Astrocyte (in vitro differentiated cells and primary cell): ENCODE results near the gene FOXJ3. TPM values are rescaled to one million over a fixed set of nuclear protein-coding genes. Genes with fewer than 3 reads are reported as not detected.

Source experiments
- DNase-seq: peaks from one replicate; pipeline ENCODE4 v3.0.0-alpha.2; 2010; ENCODE audit warnings: low read depth
- FAIRE-seq: peaks from 2 replicates; lab custom pipeline; 2011; peaks lifted over from hg19 to GRCh38; lab: Jason Lieb, UNC
- H2AFZ ChIP-seq: 2 replicates; pipeline ENCODE4 v1.6.0; 2012; ENCODE audit warnings: low read depth, low read length, inconsistent platforms
- H3K27ac ChIP-seq: 2 replicates; pipeline ENCODE4 v1.5.1; 2011; ENCODE audit warnings: low read depth, low read length, inconsistent platforms
- H3K27me3 ChIP-seq: 2 replicates; pipeline ENCODE4 v1.6.0; 2011; ENCODE audit warnings: low read length, inconsistent platforms; ENCODE audit not compliant: insufficient read depth
- H3K36me3 ChIP-seq: 2 replicates; pipeline ENCODE4 v1.5.1; 2011; ENCODE audit warnings: low read length, inconsistent platforms; ENCODE audit not compliant: insufficient read depth
- H3K4me1 ChIP-seq: 2 replicates; pipeline ENCODE4 v1.5.1; 2011; ENCODE audit warnings: low read length, inconsistent platforms; ENCODE audit not compliant: insufficient read depth
- H3K4me2 ChIP-seq: 2 replicates; pipeline ENCODE4 v1.6.0; 2012; ENCODE audit warnings: low read length, inconsistent platforms
- H3K4me3 ChIP-seq: 2 replicates; pipeline ENCODE4 v1.5.1; 2011; ENCODE audit warnings: low read depth, mild to moderate bottlenecking, low read length, inconsistent platforms; ENCODE audit not compliant: insufficient read depth
- H3K79me2 ChIP-seq: 2 replicates; pipeline ENCODE4 v1.6.0; 2012; ENCODE audit warnings: mild to moderate bottlenecking, low read length, inconsistent platforms; ENCODE audit not compliant: insufficient read depth
- H3K9ac ChIP-seq: 2 replicates; pipeline ENCODE4 v1.6.0; 2012; ENCODE audit warnings: mild to moderate bottlenecking, low read length, inconsistent platforms
- H3K9me3 ChIP-seq: 2 replicates; pipeline ENCODE4 v1.5.1; 2012; ENCODE audit warnings: low read depth, mild to moderate bottlenecking, low read length, inconsistent platforms; ENCODE audit not compliant: insufficient read depth
- H4K20me1 ChIP-seq: 2 replicates; pipeline ENCODE4 v1.6.0; 2012; ENCODE audit warnings: low read length, inconsistent platforms; ENCODE audit not compliant: insufficient read depth
- H3K27ac Mint-ChIP-seq: one replicate; pipeline ENCODE4 v1.8.0; 2021; ENCODE audit warnings: mild to moderate bottlenecking, mixed read lengths; ENCODE audit not compliant: unreplicated experiment
- H3K27me3 Mint-ChIP-seq: one replicate; pipeline ENCODE4 v1.8.0; 2021; ENCODE audit warnings: low read depth, mixed read lengths; ENCODE audit not compliant: unreplicated experiment
- H3K36me3 Mint-ChIP-seq: one replicate; pipeline ENCODE4 v1.8.0; 2021; ENCODE audit warnings: low read depth, mixed read lengths; ENCODE audit not compliant: unreplicated experiment
- H3K4me1 Mint-ChIP-seq: one replicate; pipeline ENCODE4 v1.8.0; 2021; ENCODE audit warnings: low read depth, mixed read lengths; ENCODE audit not compliant: unreplicated experiment
- H3K4me3 Mint-ChIP-seq: one replicate; pipeline ENCODE4 v1.8.0; 2021; ENCODE audit warnings: mild to moderate bottlenecking, moderate library complexity, mixed read lengths; ENCODE audit not compliant: unreplicated experiment
- H3K9me3 Mint-ChIP-seq: one replicate; pipeline ENCODE4 v1.8.0; 2021; ENCODE audit warnings: mild to moderate bottlenecking, mixed read lengths; ENCODE audit not compliant: unreplicated experiment
- CTCF ChIP-seq: IDR thresholded peaks from 2 replicates; pipeline ENCODE4 v1.5.1; 2011; ENCODE audit warnings: low read depth, mild to moderate bottlenecking, inconsistent platforms, low read length, moderate library complexity; ENCODE audit not compliant: insufficient read depth
- EZH2 ChIP-seq: IDR thresholded peaks from 2 replicates; pipeline ENCODE4 v1.6.1; 2012; ENCODE audit warnings: mild to moderate bottlenecking, low read length, inconsistent platforms; ENCODE audit not compliant: insufficient read depth
- total RNA-seq: library from RNA; stranded (reverse); gene quantifications from 2 replicates; pipeline ENCODE4 v1.2.1, GENCODE V29; 2021

The FOXJ3 gene
- total RNA-seq, 1 donor from 2014 or later = 41.9 TPM

- no peak overlapping the region for H3K4me3 ChIP-seq
- H3K79me2 ChIP-seq = no peaks in the 10 kb centered on the region
- H3K27me3 ChIP-seq = peaks cover 26% of the 10 kb centered on the region
- H2AFZ ChIP-seq = no peak overlapping the region
- FAIRE-seq (no peak), DNase-seq (no peak)
- Mint-ChIP-seq H3K9me3 (no peaks in the 10 kb centered on the region), H3K4me1 (peaks cover 8% of the 10 kb centered on the region), H3K4me3 (no peak overlapping the region), H3K36me3 (no peaks in the 10 kb centered on the region), H3K27ac (no peak overlapping the region), H3K27me3 (peaks cover 7% of the 10 kb centered on the region)
- H3K27ac ChIP-seq = no peak overlapping the region
- H3K9me3 ChIP-seq = no peaks in the 10 kb centered on the region
- no peaks in the 10 kb centered on the region for H3K36me3 ChIP-seq
- no peak for TF ChIP-seq CTCF
- TF ChIP-seq EZH2 = no peak
- no peak overlapping the region for H3K4me2 ChIP-seq
- H4K20me1 ChIP-seq = no peaks in the 10 kb centered on the region
- no peak overlapping the region for H3K9ac ChIP-seq
- H3K4me1 ChIP-seq = no peaks in the 10 kb centered on the region
Observed at GRCh38 chr1:42368096-42368795, 33.2 kb upstream of the FOXJ3 start.

- Mint-ChIP-seq H3K4me1 (peaks cover 3% of the 10 kb centered on the region), H3K4me3 (no peak overlapping the region), H3K9me3 (no peaks in the 10 kb centered on the region), H3K27me3 (peaks cover 9% of the 10 kb centered on the region), H3K36me3 (no peaks in the 10 kb centered on the region), H3K27ac (no peak overlapping the region)
- FAIRE-seq (no peak), DNase-seq (no peak)
- H3K4me2 ChIP-seq = no peak overlapping the region
- H3K9ac ChIP-seq = no peak overlapping the region
- H4K20me1 ChIP-seq = no peaks in the 10 kb centered on the region
- peaks cover 17% of the 10 kb centered on the region for H3K27me3 ChIP-seq
- no peaks in the 10 kb centered on the region for H3K36me3 ChIP-seq
- no peak overlapping the region for H2AFZ ChIP-seq
- H3K79me2 ChIP-seq = no peaks in the 10 kb centered on the region
- TF ChIP-seq EZH2 = no peak
- H3K9me3 ChIP-seq = no peaks in the 10 kb centered on the region
- no peak overlapping the region for H3K4me3 ChIP-seq
- no peaks in the 10 kb centered on the region for H3K4me1 ChIP-seq
- no peak overlapping the region for H3K27ac ChIP-seq
Observed at GRCh38 chr1:42365118-42365517, 30.1 kb upstream of the FOXJ3 start.

GRCh38 chr1:42364542-42364941 lies 29.5 kb upstream of the FOXJ3 start:
- Histone ChIP-seq H3K9ac (no peak overlapping the region), H2AFZ (no peak overlapping the region), H3K4me1 (no peaks in the 10 kb centered on the region), H3K79me2 (no peaks in the 10 kb centered on the region), H3K4me3 (no peak overlapping the region), H4K20me1 (no peaks in the 10 kb centered on the region), H3K27me3 (peaks cover 14% of the 10 kb centered on the region), H3K27ac (no peak overlapping the region), H3K36me3 (no peaks in the 10 kb centered on the region), H3K4me2 (no peak overlapping the region), H3K9me3 (no peaks in the 10 kb centered on the region)
- no peak overlapping the region for H3K27ac Mint-ChIP-seq
- TF ChIP-seq CTCF (no peak), EZH2 (no peak)
- peaks cover 3% of the 10 kb centered on the region for H3K4me1 Mint-ChIP-seq
- H3K9me3 Mint-ChIP-seq = no peaks in the 10 kb centered on the region
- DNase-seq (no peak), FAIRE-seq (no peak)
- no peaks in the 10 kb centered on the region for H3K36me3 Mint-ChIP-seq
- H3K27me3 Mint-ChIP-seq = peaks cover 9% of the 10 kb centered on the region
- no peak overlapping the region for H3K4me3 Mint-ChIP-seq
